GM12878 (cell line): Measurements from ENCODE around the gene OAF. TPM values are rescaled to one million over a fixed set of nuclear protein-coding genes. Genes with fewer than 3 reads are reported as not detected.
A peak's percentile ranks its signal among the peaks of the same experiment; 100 is the strongest.

Source experiments
- ATAC-seq: fragments of 200-7000 bp; cut with Tn5 transposase; 3 replicates; pipeline ENCODE4 v1.9.1; 2020; ENCODE audit warnings: mild to moderate bottlenecking, moderate library complexity
- BruUV-seq: library from RNA; stranded (reverse); fragments of 400-500 nt; replicated peaks from 2 replicates; lab custom pipeline; 2021; lab: Mats Ljungman, UMichigan
- CTCF ChIA-PET: fragments of 300-600 bp; sonication (Branson Sonifier 250); formaldehyde crosslinking; extraction: SDS; loops from one replicate; lab custom pipeline; 2021; ENCODE audit warnings: inconsistent platforms; lab: Yijun Ruan, JAX
- POLR2A ChIA-PET: fragments of 350-600 bp; formaldehyde crosslinking; extraction: SDS; loops from one replicate; lab custom pipeline; 2021; ENCODE audit warnings: inconsistent platforms; lab: Charles Lee
- RAD21 ChIA-PET: fragments of 300-600 bp; sonication (Branson Sonifier 250); formaldehyde crosslinking; loops from one replicate; lab custom pipeline; 2023; ENCODE audit warnings: antibody characterized with exemption; ENCODE audit not compliant: unreplicated experiment; lab: Charles Lee
- SMC1A ChIA-PET: fragments of 300-600 bp; sonication (Branson Sonifier 250); formaldehyde crosslinking; loops from one replicate; lab custom pipeline; 2023; ENCODE audit not compliant: unreplicated experiment, uncharacterized antibody; lab: Charles Lee
- DNase-seq: peaks from one replicate; pipeline ENCODE4 v3.0.0-alpha.2; 2011; ENCODE audit warnings: low read depth, low spot score
- FAIRE-seq: peaks from 3 replicates; lab custom pipeline; 2011; peaks lifted over from hg19 to GRCh38; lab: Jason Lieb, UNC
- H2AFZ ChIP-seq: 2 replicates; pipeline ENCODE4 v1.6.0; 2011; ENCODE audit warnings: low read depth, low read length, control low read depth; ENCODE audit not compliant: control insufficient read depth
- H3K27ac ChIP-seq: 2 replicates; pipeline ENCODE4 v1.5.1; 2011; ENCODE audit warnings: control low read depth; ENCODE audit not compliant: control insufficient read depth, insufficient read depth
- H3K27me3 ChIP-seq, 2 experiments: replicated peaks in 1 of 2; 2 replicates each; pipeline versions ENCODE4 v1.6.0 to v1.6.1; 2011; ENCODE audit warnings: low read length in 1 of 2; ENCODE audit not compliant: control insufficient read depth in 2 of 2, insufficient read depth in 2 of 2
- H3K36me3 ChIP-seq, 2 experiments: 2 replicates each; pipeline ENCODE4 v1.5.1; 2011; ENCODE audit warnings: low read length in 1 of 2; ENCODE audit not compliant: control insufficient read depth in 2 of 2, insufficient read depth in 2 of 2
- H3K4me1 ChIP-seq: 2 replicates; pipeline ENCODE4 v1.6.1; 2011; ENCODE audit warnings: mild to moderate bottlenecking, low read length, moderate library complexity, mixed read lengths; ENCODE audit not compliant: control insufficient read depth, insufficient read depth
- H3K4me2 ChIP-seq: 2 replicates; pipeline ENCODE4 v1.6.0; 2011; ENCODE audit warnings: control low read depth; ENCODE audit not compliant: control insufficient read depth, insufficient read depth
- H3K4me3 ChIP-seq: fragments of 200-600 bp; sonication (generic); 2 replicates; pipeline ENCODE4 v1.5.1; 2016
- H3K79me2 ChIP-seq: 2 replicates; pipeline ENCODE4 v1.6.0; 2011; ENCODE audit warnings: low read length; ENCODE audit not compliant: control insufficient read depth, insufficient read depth
- H3K9ac ChIP-seq: 2 replicates; pipeline ENCODE4 v1.8.0; 2011; ENCODE audit warnings: low read length, control low read depth, mixed read lengths; ENCODE audit not compliant: control insufficient read depth, insufficient read depth
- H3K9me3 ChIP-seq: replicated peaks from 3 replicates; pipeline ENCODE4 v1.5.1; 2011; ENCODE audit warnings: mild to moderate bottlenecking, low read length; ENCODE audit not compliant: control insufficient read depth, insufficient read depth
- H4K20me1 ChIP-seq: 2 replicates; pipeline ENCODE4 v1.6.0; 2011; ENCODE audit not compliant: control insufficient read depth, insufficient read depth
- CHD2 ChIP-seq: IDR thresholded peaks from 2 replicates; pipeline ENCODE4 v1.6.1; 2011; ENCODE audit warnings: low read depth, low read length, improper control_type of control experiment, borderline replicate concordance
- GABPA ChIP-seq: IDR thresholded peaks from 2 replicates; pipeline ENCODE4 v1.6.1; 2014; ENCODE audit warnings: antibody characterized with exemption, low read depth, mild to moderate bottlenecking, inconsistent platforms
- HDAC2 ChIP-seq: fragments of 200-600 bp; sonication (generic); IDR thresholded peaks from 2 replicates; pipeline ENCODE4 v1.6.1; 2017
- IKZF1 ChIP-seq: fragments of 450-650 bp; conservative IDR thresholded peaks from 2 replicates; pipeline ENCODE4 v1.6.1; 2017; ENCODE audit warnings: antibody characterized with exemption, mild to moderate bottlenecking
- KLF5 ChIP-seq: fragments of 450-650 bp; IDR thresholded peaks from 2 replicates; pipeline ENCODE4 v1.6.1; 2014; ENCODE audit warnings: mild to moderate bottlenecking; ENCODE audit not compliant: partially characterized antibody
- POLR2AphosphoS2 ChIP-seq: IDR thresholded peaks from 2 replicates; pipeline ENCODE4 v1.6.1; 2011; ENCODE audit warnings: low read depth, mild to moderate bottlenecking, low read length, improper control_type of control experiment, moderate library complexity
- RB1 ChIP-seq: fragments of 450-650 bp; formaldehyde crosslinking; IDR thresholded peaks from 2 replicates; pipeline ENCODE4 v1.6.1; 2017; ENCODE audit warnings: mild to moderate bottlenecking, borderline replicate concordance
- RELA ChIP-seq: fragments of 450-650 bp; IDR thresholded peaks from 2 replicates; pipeline ENCODE4 v1.8.0; 2014; ENCODE audit warnings: borderline replicate concordance; ENCODE audit not compliant: partially characterized antibody
- SMAD1 ChIP-seq: fragments of 450-650 bp; IDR thresholded peaks from 2 replicates; pipeline ENCODE4 v1.6.1; 2018; ENCODE audit warnings: mild to moderate bottlenecking, low read depth; ENCODE audit not compliant: partially characterized antibody
- SMAD5 ChIP-seq: IDR thresholded peaks from 2 replicates; pipeline ENCODE4 v1.6.1; 2016; ENCODE audit warnings: antibody characterized with exemption, low read depth
- SRF ChIP-seq, 2 experiments: IDR thresholded peaks; 2 replicates each; pipeline ENCODE4 v1.6.1; 2011; ENCODE audit warnings: low read depth in 2 of 2, low read length in 2 of 2, mild to moderate bottlenecking in 1 of 2, moderate library complexity in 1 of 2
- SUPT20H ChIP-seq: IDR thresholded peaks from 2 replicates; pipeline ENCODE4 v1.6.1; 2011; ENCODE audit warnings: low read depth, mild to moderate bottlenecking, low read length, moderate library complexity, borderline replicate concordance; ENCODE audit not compliant: control insufficient read depth
- TARDBP ChIP-seq: IDR thresholded peaks from 2 replicates; pipeline ENCODE4 v1.6.1; 2016; ENCODE audit warnings: borderline replicate concordance
- WGBS: methylation state at CpG from one replicate; pipeline ENCODE4 v1.1.6; 2016; ENCODE audit warnings: low lambda C conversion rate; ENCODE audit not compliant: insufficient replicate concordance, insufficient coverage; ENCODE audit errors: missing lambda C conversion rate; 5-methylcytosine and 5-hydroxymethylcytosine counted together
- in situ Hi-C: fragments of 300-500 bp; cut with MboI; formaldehyde crosslinking; loops from 9 replicates; pipeline ENCODE4 v1.14.3; 2018; ENCODE audit warnings: mixed read lengths
- intact Hi-C: fragments of 100-400 bp; cut with micrococcal nuclease; formaldehyde crosslinking; loops from one replicate; pipeline ENCODE4 v1.14.2; 2022; ENCODE audit not compliant: unreplicated experiment
- polyA plus RNA-seq, 11 experiments: library from polyadenylated mRNA; depleted of rRNA in 4 of 11; unstranded in 6 of 11; stranded (reverse) in 5 of 11; fragments of >200 nt; fragmentation: Nextera tagmentation in 4 of 11; fragmentation: Illumina TruSeq in 1 of 11; extraction: Ambion mirVana in 4 of 11; extraction: Trizol in 1 of 11; gene quantifications; 1 replicate in 1 of 11; 2 replicates in 10 of 11; pipeline versions ENCODE4 v1.2.1 to v1.2.3, GENCODE V29; 2011 to 2016; ENCODE audit warnings: inconsistent platforms in 2 of 11, missing spikeins in 2 of 11, low read depth in 1 of 11
- total RNA-seq, 4 experiments: library from RNA; depleted of rRNA in 3 of 4; stranded (reverse); fragments of >200 nt in 3 of 4; fragmentation: Illumina TruSeq in 1 of 4; extraction: Trizol in 1 of 4; gene quantifications; 2 replicates each; pipeline versions ENCODE4 v1.2.1 to v1.2.3, GENCODE V29; 2013 to 2021
- TF ChIP-seq, protein P1 (sequence below): IDR thresholded peaks from 2 replicates; pipeline ENCODE4 v1.6.1; 2011; ENCODE audit warnings: borderline replicate concordance, low read depth, mild to moderate bottlenecking, moderate library complexity, mixed read lengths, low read length; ENCODE audit not compliant: insufficient read depth; ENCODE audit errors: extremely low read length

Gene OAF
- total and polyA plus RNA-seq, 10 of the 15 experiments (the other 5 are each of a cell fraction or from before 2014, with no cell fraction given), result 0.10 to 4.7 (median 1.1) TPM

DNA sequence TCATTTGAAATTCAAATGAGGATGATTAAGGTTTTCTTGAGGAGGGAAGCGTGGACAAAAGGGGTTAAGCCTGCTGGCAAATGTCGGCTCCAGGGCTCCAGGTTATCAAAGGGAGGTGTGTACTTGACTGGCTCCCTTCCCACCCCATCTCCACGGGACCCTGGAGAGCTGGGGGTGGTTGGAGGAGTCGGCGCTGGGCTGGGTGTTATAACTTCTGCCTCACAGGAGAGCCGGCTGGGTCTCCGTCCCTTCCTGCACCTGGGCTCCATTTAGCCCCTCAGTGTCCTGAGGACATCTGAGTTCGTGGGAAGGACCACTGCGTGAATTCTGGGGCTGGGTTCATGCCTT lies 44.7 kb downstream of the OAF start:
- ChIA-PET CTCF (interaction anchor here (21.3 kb wide), 1 partner anchor 46 kb away, joined by 296 read pairs; no protein-coding TSS in a partner anchor), RAD21 (interaction anchor here (1.6 kb wide), 1 partner anchor 9 kb away, joined by 4 read pairs; no protein-coding TSS in a partner anchor), SMC1A (no interaction called here), POLR2A (no interaction called here)
- H3K36me3 ChIP-seq, result no peaks in the 10 kb centered on the region
- H3K27me3 ChIP-seq, result peaks cover 0 to 7% of the 10 kb centered on the region in 2 experiments; a peak in 3 of 4 replicates
- 0 out of 2 replicates have a peak overlapping the region, but pooled peaks have one; percentile 13 for H3K4me3 ChIP-seq
- H2AFZ ChIP-seq, result no peak overlapping the region
- H3K9me3 ChIP-seq, result no peaks in the 10 kb centered on the region
- WGBS, result 6% methylated on average over 9 of the region's 9 CpGs
- TF ChIP-seq SMAD5 (no peak), RB1 (no peak), HDAC2 (no peak), SUPT20H (no peak), KLF5 (no peak)
- no peaks in the 10 kb centered on the region for H4K20me1 ChIP-seq
- FAIRE-seq (no peak), DNase-seq (no peak), ATAC-seq (peak; percentile 17)
- H3K4me1 ChIP-seq, result peaks cover 9% of the 10 kb centered on the region
- H3K79me2 ChIP-seq, result no peaks in the 10 kb centered on the region
- in situ Hi-C loops (no loop called here), intact Hi-C loops (no loop called here)
- no TSS peak for BruUV-seq
- H3K9ac ChIP-seq, result no peak overlapping the region
- no peak overlapping the region for H3K27ac ChIP-seq
- peak overlapping the region; percentile 26; the same call in 1 of the 2 replicates for H3K4me2 ChIP-seq

DNA sequence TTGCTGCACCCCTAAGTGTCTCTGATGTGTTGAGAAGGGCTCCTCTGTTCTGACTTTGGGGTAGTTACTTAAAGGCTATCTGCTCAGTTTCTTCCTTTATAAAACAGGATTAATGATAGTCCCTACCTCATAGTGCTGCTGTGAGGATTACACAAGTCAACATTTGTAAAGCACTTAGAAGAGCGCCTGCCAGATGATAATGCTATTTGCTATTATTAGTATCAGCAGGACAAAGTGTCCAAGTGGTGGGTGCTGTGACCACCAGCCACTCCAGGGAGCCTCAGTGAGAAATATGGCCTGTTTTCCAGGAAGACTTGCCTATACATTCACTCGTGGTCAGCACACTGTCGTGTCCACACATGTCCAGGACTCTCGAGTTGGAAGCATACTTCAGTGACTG lies 45.3 kb downstream of the OAF start:
- ChIA-PET RAD21 (no interaction called here), SMC1A (interaction anchor here (1.4 to 2.6 kb wide), 2 partner anchors 12 to 44 kb away, joined by 3 to 13 read pairs; no protein-coding TSS in a partner anchor), POLR2A (no interaction called here), CTCF (interaction anchor here (2.0 to 21.3 kb wide), 2 partner anchors 21 to 46 kb away, joined by 4 to 296 read pairs; no protein-coding TSS in a partner anchor)
- no peaks in the 10 kb centered on the region for H3K36me3 ChIP-seq
- no peak overlapping the region for H3K27ac ChIP-seq
- H3K4me1 ChIP-seq, result peaks cover 9% of the 10 kb centered on the region
- BruUV-seq, result no TSS peak
- TF ChIP-seq POLR2AphosphoS2, result no peak
- TF ChIP-seq HDAC2, result no peak
- no peak for TF ChIP-seq SRF (IDR thresholded peaks at IDR 0.05; ENCODE audit: low read depth in 2 of 2, low read length in 2 of 2)
- TF ChIP-seq, protein P1, sequence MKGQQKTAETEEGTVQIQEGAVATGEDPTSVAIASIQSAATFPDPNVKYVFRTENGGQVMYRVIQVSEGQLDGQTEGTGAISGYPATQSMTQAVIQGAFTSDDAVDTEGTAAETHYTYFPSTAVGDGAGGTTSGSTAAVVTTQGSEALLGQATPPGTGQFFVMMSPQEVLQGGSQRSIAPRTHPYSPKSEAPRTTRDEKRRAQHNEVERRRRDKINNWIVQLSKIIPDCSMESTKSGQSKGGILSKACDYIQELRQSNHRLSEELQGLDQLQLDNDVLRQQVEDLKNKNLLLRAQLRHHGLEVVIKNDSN, result no peak
- TF ChIP-seq RELA, result no peak
- no peak for TF ChIP-seq GABPA
- no peak for TF ChIP-seq IKZF1
- TF ChIP-seq CHD2, result no peak
- no peak for TF ChIP-seq SMAD1
- TF ChIP-seq TARDBP, result no peak
- in situ Hi-C loops, result no loop called here
- ATAC-seq (no peak), FAIRE-seq (no peak), DNase-seq (no peak)
- intact Hi-C loops, result no loop called here
- no peak overlapping the region for H2AFZ ChIP-seq
- H3K4me3 ChIP-seq, result no peak overlapping the region
- H4K20me1 ChIP-seq, result no peaks in the 10 kb centered on the region
- no peaks in the 10 kb centered on the region for H3K79me2 ChIP-seq
- no peaks in the 10 kb centered on the region for H3K9me3 ChIP-seq
- no peak overlapping the region for H3K9ac ChIP-seq
- no peak overlapping the region for H3K4me2 ChIP-seq
- H3K27me3 ChIP-seq, result peaks cover 0 to 7% of the 10 kb centered on the region in 2 experiments; a peak in 3 of 4 replicates
- 19% methylated on average over 4 of the region's 4 CpGs for WGBS
